ENCODE results near the gene KRTAP12-4.

Gene KRTAP12-4

GRCh38 chr21:44606495-44606894 is 48.0 kb downstream of the KRTAP12-4 start:
- no peak for DNase-seq
